ENCODE measurements around the gene PSMA7.

Gene PSMA7

GRCh38 chr20:62104234-62104789 lies 38.9 kb downstream of the PSMA7 start:
- Histone ChIP-seq H4K20me1 (ENCODE audit: insufficient read depth, low read length) (no peaks in the 10 kb centered on the region; the same call in 1 of the 2 replicates), H3K9ac (ENCODE audit: low read depth, low read length) (no peak overlapping the region), H3K27ac (ENCODE audit: low read length) (no peak overlapping the region), H3K9me3 (ENCODE audit: insufficient read depth, low read length, severe bottlenecking) (peaks cover 19% of the 10 kb centered on the region), H3K4me1 (ENCODE audit: insufficient read depth, low read length) (no peaks in the 10 kb centered on the region), H3K36me3 (ENCODE audit: insufficient read depth, low read length) (no peaks in the 10 kb centered on the region), H3K4me3 (ENCODE audit: low read depth in 1 of 2, low read length in 2 of 2) (no peak overlapping the region), H3K4me2 (ENCODE audit: insufficient read depth, low read length) (no peak overlapping the region), H2AFZ (ENCODE audit: low read depth, low read length) (no peak overlapping the region), H3K27me3 (ENCODE audit: insufficient read depth, low read length, poor library complexity) (no peaks in the 10 kb centered on the region), H3K79me2 (ENCODE audit: insufficient read depth, low read length) (no peaks in the 10 kb centered on the region)
- ATAC-seq (ENCODE audit: insufficient read depth, low read depth) (no peak), DNase-seq (no peak)
- TF ChIP-seq EZH2 (IDR thresholded peaks at IDR 0.05; ENCODE audit: borderline replicate concordance, low read depth, low read length, severe bottlenecking) (no peak), CTCF (IDR thresholded peaks at IDR 0.05; ENCODE audit: borderline replicate concordance, extremely low read depth, low read length, poor library complexity, severe bottlenecking) (no peak)

GRCh38 chr20:62103508-62104233 lies 39.5 kb downstream of the PSMA7 start:
- Histone ChIP-seq H3K9ac (ENCODE audit: low read depth, low read length) (no peak overlapping the region), H3K79me2 (ENCODE audit: insufficient read depth, low read length) (no peaks in the 10 kb centered on the region), H2AFZ (ENCODE audit: low read depth, low read length) (no peak overlapping the region), H4K20me1 (ENCODE audit: insufficient read depth, low read length) (no peaks in the 10 kb centered on the region; the same call in 1 of the 2 replicates), H3K27me3 (ENCODE audit: insufficient read depth, low read length, poor library complexity) (no peaks in the 10 kb centered on the region), H3K36me3 (ENCODE audit: insufficient read depth, low read length) (no peaks in the 10 kb centered on the region), H3K4me1 (ENCODE audit: insufficient read depth, low read length) (no peaks in the 10 kb centered on the region), H3K4me3 (ENCODE audit: low read depth in 1 of 2, low read length in 2 of 2) (no peak overlapping the region), H3K27ac (ENCODE audit: low read length) (no peak overlapping the region), H3K4me2 (ENCODE audit: insufficient read depth, low read length) (no peak overlapping the region), H3K9me3 (ENCODE audit: insufficient read depth, low read length, severe bottlenecking) (peaks cover 15% of the 10 kb centered on the region)
- ATAC-seq (ENCODE audit: insufficient read depth, low read depth) (no peak), DNase-seq (no peak)
- TF ChIP-seq CTCF (IDR thresholded peaks at IDR 0.05; ENCODE audit: borderline replicate concordance, extremely low read depth, low read length, poor library complexity, severe bottlenecking) (no peak), EZH2 (IDR thresholded peaks at IDR 0.05; ENCODE audit: borderline replicate concordance, low read depth, low read length, severe bottlenecking) (no peak)

- Histone ChIP-seq H3K27ac (ENCODE audit: low read length) (no peak overlapping the region), H2AFZ (ENCODE audit: low read depth, low read length) (no peak overlapping the region), H3K4me3 (ENCODE audit: low read depth in 1 of 2, low read length in 2 of 2) (no peak overlapping the region), H3K9me3 (ENCODE audit: insufficient read depth, low read length, severe bottlenecking) (no peaks in the 10 kb centered on the region), H3K9ac (ENCODE audit: low read depth, low read length) (no peak overlapping the region), H3K4me1 (ENCODE audit: insufficient read depth, low read length) (no peaks in the 10 kb centered on the region), H3K4me2 (ENCODE audit: insufficient read depth, low read length) (no peak overlapping the region), H3K27me3 (ENCODE audit: insufficient read depth, low read length, poor library complexity) (no peaks in the 10 kb centered on the region), H3K36me3 (ENCODE audit: insufficient read depth, low read length) (no peaks in the 10 kb centered on the region), H3K79me2 (ENCODE audit: insufficient read depth, low read length) (no peaks in the 10 kb centered on the region), H4K20me1 (ENCODE audit: insufficient read depth, low read length) (no peaks in the 10 kb centered on the region; the same call in 1 of the 2 replicates)
- DNase-seq (no peak), ATAC-seq (ENCODE audit: insufficient read depth, low read depth) (no peak)
- no peak for TF ChIP-seq EZH2 (IDR thresholded peaks at IDR 0.05; ENCODE audit: borderline replicate concordance, low read depth, low read length, severe bottlenecking)
- TF ChIP-seq CTCF (IDR thresholded peaks at IDR 0.05; ENCODE audit: borderline replicate concordance, extremely low read depth, low read length, poor library complexity, severe bottlenecking), result no peak
Observed at GRCh38 chr20:62101078-62101477, 42.1 kb downstream of the PSMA7 start.

Measured in DND-41 (cell line).